GM12875 (cell line): ENCODE data around the gene ZNF540.

Experiments
- H3K4me3 ChIP-seq: one replicate; pipeline ENCODE4 v1.5.1; 2011; ENCODE audit warnings: low read depth, low read length, control low read depth
- CTCF ChIP-seq: IDR thresholded peaks from 2 replicates; pipeline ENCODE4 v1.5.1; 2011; ENCODE audit warnings: low read depth, mild to moderate bottlenecking, control low read depth, inconsistent platforms, low read length, moderate library complexity, borderline replicate concordance; ENCODE audit not compliant: insufficient read depth

The ZNF540 gene

GRCh38 chr19:37594304-37594981, at the start of gene ZNF540, which contains the start of gene ZNF571:
Gene ZNF540, plus strand, starts transcription at chr19:37594876. Its CDS starts 3,572 bp downstream, at chr19:37598448.
Gene ZNF571, minus strand, starts transcription at chr19:37594792. Its CDS starts 8,116 bp downstream, at chr19:37586676.
- peak within 1 kb of the TSS; percentile 69 for H3K4me3 ChIP-seq
- TF ChIP-seq CTCF = no peak

- TF ChIP-seq CTCF = peak; percentile 37; the same call in 1 of the 2 replicates
- peak overlapping the region; percentile 56 for H3K4me3 ChIP-seq
Observed at GRCh38 chr19:37551129-37551993, 43.3 kb upstream of the ZNF540 start.

- no peak for TF ChIP-seq CTCF
- no peak overlapping the region for H3K4me3 ChIP-seq
Observed at GRCh38 chr19:37563518-37563917, 31.2 kb upstream of the ZNF540 start.

GRCh38 chr19:37564624-37565369, 29.9 kb upstream of the ZNF540 start:
- H3K4me3 ChIP-seq = no peak overlapping the region
- TF ChIP-seq CTCF = no peak

GRCh38 chr19:37565370-37565669, 29.4 kb upstream of the ZNF540 start:
- H3K4me3 ChIP-seq = no peak overlapping the region
- no peak for TF ChIP-seq CTCF

- H3K4me3 ChIP-seq = no peak overlapping the region
- no peak for TF ChIP-seq CTCF
Observed at GRCh38 chr19:37572203-37572602, 22.5 kb upstream of the ZNF540 start.

- no peak for TF ChIP-seq CTCF
- no peak overlapping the region for H3K4me3 ChIP-seq
Observed at GRCh38 chr19:37583340-37583739, 11.3 kb upstream of the ZNF540 start.
